HEK293 (cell line): ENCODE results near the gene SEPTIN3.

Source experiments
- CTCF ChIA-PET: fragments of 350-600 bp; formaldehyde crosslinking; extraction: SDS; loops from one replicate; lab custom pipeline; 2021; ENCODE audit warnings: antibody characterized with exemption; lab: Yijun Ruan, JAX
- POLR2A ChIA-PET: fragments of 300-600 bp; formaldehyde crosslinking; extraction: SDS; loops from one replicate; lab custom pipeline; 2020; ENCODE audit warnings: antibody characterized with exemption, inconsistent platforms; lab: Yijun Ruan, JAX
- H3K27ac ChIP-seq: fragments of 200-500 bp; sonication (Bioruptor generic); 2 replicates; pipeline ENCODE4 v1.5.1; 2014; ENCODE audit warnings: low read depth, low read length, control low read depth, inconsistent platforms; ENCODE audit errors: extremely low read depth
- H3K36me3 ChIP-seq, 2 experiments: fragments of 200-500 bp in 1 of 2; sonication (Bioruptor generic) in 1 of 2; 1 replicate in 1 of 2; 2 replicates in 1 of 2; pipeline ENCODE4 v1.5.1; 2014 to 2017; ENCODE audit warnings: inconsistent platforms in 2 of 2, low read length in 2 of 2; ENCODE audit not compliant: control insufficient read depth in 2 of 2, insufficient read depth in 1 of 2
- H3K4me1 ChIP-seq: fragments of 200-500 bp; sonication (Bioruptor generic); 2 replicates; pipeline ENCODE4 v1.5.1; 2014; ENCODE audit warnings: mild to moderate bottlenecking, low read length, inconsistent platforms; ENCODE audit not compliant: control insufficient read depth, insufficient read depth
- H3K4me3 ChIP-seq: 2 replicates; pipeline ENCODE4 v1.5.1; 2011; ENCODE audit warnings: low read depth, mild to moderate bottlenecking, control low read depth, low read length, moderate library complexity
- H3K9me3 ChIP-seq: fragments of 200-500 bp; sonication (Bioruptor generic); 2 replicates; pipeline ENCODE4 v1.5.1; 2014; ENCODE audit warnings: low read depth, low read length, inconsistent platforms; ENCODE audit not compliant: control insufficient read depth, insufficient read depth
- BCL11B ChIP-seq: fragments of 450-650 bp; formaldehyde crosslinking; IDR thresholded peaks from 2 replicates; pipeline ENCODE4 v1.5.1; 2016; ENCODE audit warnings: low read depth, missing biosample characterization, missing genetic modification characterization
- BCL6B ChIP-seq: fragments of 450-650 bp; formaldehyde crosslinking; IDR thresholded peaks from 2 replicates; pipeline ENCODE4 v1.5.1; 2017; ENCODE audit warnings: missing biosample characterization, missing genetic modification characterization
- GLIS2 ChIP-seq: fragments of 450-650 bp; formaldehyde crosslinking; IDR thresholded peaks from 2 replicates; pipeline ENCODE4 v1.5.1; 2016; ENCODE audit warnings: missing biosample characterization, missing genetic modification characterization
- KLF9 ChIP-seq: fragments of 450-650 bp; formaldehyde crosslinking; IDR thresholded peaks from 2 replicates; pipeline ENCODE4 v1.5.1; 2016; ENCODE audit warnings: missing biosample characterization, missing genetic modification characterization, low read depth
- MZF1 ChIP-seq: fragments of 450-650 bp; formaldehyde crosslinking; IDR thresholded peaks from 2 replicates; pipeline ENCODE4 v1.5.1; 2017; ENCODE audit warnings: missing biosample characterization, missing genetic modification characterization, borderline replicate concordance
- OSR2 ChIP-seq: fragments of 450-650 bp; formaldehyde crosslinking; IDR thresholded peaks from 2 replicates; pipeline ENCODE4 v1.5.1; 2016; ENCODE audit warnings: missing biosample characterization, missing genetic modification characterization
- OVOL3 ChIP-seq: fragments of 450-650 bp; formaldehyde crosslinking; IDR thresholded peaks from 2 replicates; pipeline ENCODE4 v1.5.1; 2016; ENCODE audit warnings: missing biosample characterization, missing genetic modification characterization
- SCRT2 ChIP-seq: fragments of 450-650 bp; formaldehyde crosslinking; IDR thresholded peaks from 2 replicates; pipeline ENCODE4 v1.5.1; 2016; ENCODE audit warnings: missing biosample characterization, missing genetic modification characterization
- SP2 ChIP-seq: fragments of 450-650 bp; formaldehyde crosslinking; IDR thresholded peaks from 2 replicates; pipeline ENCODE4 v1.5.1; 2016; ENCODE audit warnings: missing biosample characterization, missing genetic modification characterization
- ZBTB11 ChIP-seq: fragments of 450-650 bp; formaldehyde crosslinking; conservative IDR thresholded peaks from 2 replicates; pipeline ENCODE4 v1.5.1; 2016; ENCODE audit warnings: low read depth, missing biosample characterization, missing genetic modification characterization
- ZNF571 ChIP-seq: fragments of 450-650 bp; formaldehyde crosslinking; IDR thresholded peaks from 2 replicates; pipeline ENCODE4 v1.5.0; 2017; ENCODE audit warnings: missing biosample characterization, missing genetic modification characterization
- ZNF830 ChIP-seq: fragments of 450-650 bp; IDR thresholded peaks from 2 replicates; pipeline ENCODE4 v1.5.0; 2018; ENCODE audit warnings: missing biosample characterization, missing genetic modification characterization, low read depth, mild to moderate bottlenecking, moderate library complexity
- TF ChIP-seq, protein P1 (sequence below): fragments of 450-650 bp; formaldehyde crosslinking; IDR thresholded peaks from 2 replicates; pipeline ENCODE4 v1.5.1; 2016; ENCODE audit warnings: missing biosample characterization, missing genetic modification characterization

The SEPTIN3 gene

DNA sequence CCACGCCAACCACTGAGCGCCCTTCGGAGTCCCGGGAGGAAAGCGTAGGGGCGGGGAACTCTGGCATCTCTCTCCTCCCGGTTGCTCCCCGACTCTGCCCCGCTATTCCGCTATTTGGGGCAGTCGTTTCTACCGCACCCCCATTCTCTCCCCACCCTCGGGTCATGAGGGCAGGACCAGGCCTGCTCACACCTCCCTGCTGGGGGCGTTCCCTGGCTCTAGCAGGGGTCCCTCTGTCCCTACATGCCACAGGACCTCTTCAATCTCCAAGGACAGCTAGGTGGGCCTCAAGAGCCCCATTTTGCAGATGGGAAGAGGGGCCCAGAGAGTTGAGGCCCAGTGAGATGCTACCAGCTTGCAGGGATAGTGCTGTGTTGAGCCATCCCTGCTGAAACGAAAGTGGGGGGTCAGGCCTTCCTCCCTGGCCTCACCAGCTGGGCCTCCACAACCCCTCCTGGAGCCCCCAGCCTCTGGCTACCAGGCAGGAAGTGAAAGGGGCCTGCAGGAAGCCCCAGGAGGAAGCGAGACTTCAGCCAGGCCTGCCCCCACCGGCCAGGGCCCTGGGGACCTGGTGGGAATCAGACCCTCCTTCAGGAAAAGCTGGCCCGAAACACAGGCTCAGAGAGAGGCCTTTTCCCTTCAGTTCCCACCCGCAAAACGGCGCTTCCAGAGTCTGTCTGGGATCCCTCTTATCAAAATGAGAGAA, 48.8 kb upstream of the SEPTIN3 start:
- no peak overlapping the region for H3K27ac ChIP-seq
- TF ChIP-seq SP2 (tag by site-specific recombination) (0 out of 2 replicates have a peak, but pooled peaks have one; percentile 4), GLIS2 (peak; percentile 24; the same call in 1 of the 2 replicates), MZF1 (tag by site-specific recombination) (no peak)
- TF ChIP-seq, protein P1, sequence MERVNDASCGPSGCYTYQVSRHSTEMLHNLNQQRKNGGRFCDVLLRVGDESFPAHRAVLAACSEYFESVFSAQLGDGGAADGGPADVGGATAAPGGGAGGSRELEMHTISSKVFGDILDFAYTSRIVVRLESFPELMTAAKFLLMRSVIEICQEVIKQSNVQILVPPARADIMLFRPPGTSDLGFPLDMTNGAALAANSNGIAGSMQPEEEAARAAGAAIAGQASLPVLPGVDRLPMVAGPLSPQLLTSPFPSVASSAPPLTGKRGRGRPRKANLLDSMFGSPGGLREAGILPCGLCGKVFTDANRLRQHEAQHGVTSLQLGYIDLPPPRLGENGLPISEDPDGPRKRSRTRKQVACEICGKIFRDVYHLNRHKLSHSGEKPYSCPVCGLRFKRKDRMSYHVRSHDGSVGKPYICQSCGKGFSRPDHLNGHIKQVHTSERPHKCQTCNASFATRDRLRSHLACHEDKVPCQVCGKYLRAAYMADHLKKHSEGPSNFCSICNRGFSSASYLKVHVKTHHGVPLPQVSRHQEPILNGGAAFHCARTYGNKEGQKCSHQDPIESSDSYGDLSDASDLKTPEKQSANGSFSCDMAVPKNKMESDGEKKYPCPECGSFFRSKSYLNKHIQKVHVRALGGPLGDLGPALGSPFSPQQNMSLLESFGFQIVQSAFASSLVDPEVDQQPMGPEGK (tag by site-specific recombination) = 0 out of 2 replicates have a peak, but pooled peaks have one; percentile 22
- TF ChIP-seq, all 188 proteins: peak for 3
- CTCF ChIA-PET = interaction anchor here (0.5 to 0.7 kb wide), 2 partner anchors 180 to 222 kb away, joined by 3 to 4 read pairs; no protein-coding TSS in a partner anchor
- Histone ChIP-seq H3K4me3 (no peak overlapping the region), H3K4me1 (peaks cover 6% of the 10 kb centered on the region), H3K9me3 (no peaks in the 10 kb centered on the region), H3K36me3 (no peaks in the 10 kb centered on the region; a peak in 1 of 3 replicates)
- POLR2A ChIA-PET = no interaction called here

GRCh38 chr22:41922328-41922727, 46.9 kb upstream of the SEPTIN3 start:
- Histone ChIP-seq H3K4me1 (peaks cover 9% of the 10 kb centered on the region), H3K36me3 (no peaks in the 10 kb centered on the region; a peak in 1 of 3 replicates), H3K9me3 (no peaks in the 10 kb centered on the region), H3K4me3 (no peak overlapping the region), H3K27ac (no peak overlapping the region)
- TF ChIP-seq ZNF571 (tag by site-specific recombination) = no peak
- no peak for TF ChIP-seq OSR2 (tag by site-specific recombination)
- TF ChIP-seq OVOL3 = no peak
- TF ChIP-seq ZNF830 = no peak
- TF ChIP-seq SCRT2 (tag by site-specific recombination) = no peak
- TF ChIP-seq ZBTB11 (tag by site-specific recombination) = no peak
- TF ChIP-seq BCL11B (tag by site-specific recombination) = no peak
- TF ChIP-seq KLF9 (tag by site-specific recombination) = no peak
- no peak for TF ChIP-seq MZF1 (tag by site-specific recombination)
- TF ChIP-seq BCL6B (tag by site-specific recombination) = no peak
- ChIA-PET CTCF (interaction anchor here (0.9 kb wide), 1 partner anchor 65 kb away, joined by 5 read pairs; no protein-coding TSS in a partner anchor), POLR2A (interaction anchor here (0.9 kb wide), 1 partner anchor 24 kb away, joined by 3 read pairs; the partner anchor contains the start of gene CENPM)
